ENCODE measurements around the gene DMTF1.

GRCh38 chr7:87119581-87119980, 32.7 kb upstream of the DMTF1 start:
- TF ChIP-seq CTCF (conservative IDR thresholded peaks at IDR 0.05; ENCODE audit: low read depth, low read length) (no peak), POLR2A (IDR thresholded peaks at IDR 0.05; ENCODE audit: low read depth, low read length) (no peak), RFX5 (IDR thresholded peaks at IDR 0.05; ENCODE audit: low read depth, low read length) (no peak)

Measured in IMR-90 (cell line).